ENCODE results near the gene SLC30A2. TPM values are rescaled to one million over a fixed set of nuclear protein-coding genes. Genes with fewer than 3 reads are reported as not detected.

SLC30A2 gene
- total RNA-seq, 4 donors from 2014 or later = 0.13 to 1.8 (median 0.42) TPM

GRCh38 chr1:26043765-26044164, 2.2 kb downstream of the SLC30A2 start:
- DNase-seq (ENCODE audit: low spot score in 2 of 2) = no peak
- TF ChIP-seq CTCF (IDR thresholded peaks at IDR 0.05) = no peak
- no peak for TF ChIP-seq POLR2A (IDR thresholded peaks at IDR 0.05)
- WGBS, 2 donors = 85 to 98% methylated on average over 2 of the region's 2 CpGs
- intact Hi-C loops (cut with DNase I; ENCODE audit: low total_unique reads) = loop anchor here (10.0 kb wide), 1 partner anchor 211 kb away; no protein-coding TSS in a partner anchor
- H3K4me3 ChIP-seq (ENCODE audit: low read depth, poor library complexity, severe bottlenecking) = no peak overlapping the region

GRCh38 chr1:26041978-26042377, 3.9 kb downstream of the SLC30A2 start:
- intact Hi-C loops (cut with DNase I; ENCODE audit: low total_unique reads) = loop anchor here (10.0 kb wide), 1 partner anchor 213 kb away; no protein-coding TSS in a partner anchor
- 63 to 80% methylated on average over 4 of the region's 4 CpGs for WGBS, 2 donors
- no peak for DNase-seq (ENCODE audit: low spot score in 2 of 2)
- no peak overlapping the region for H3K4me3 ChIP-seq (ENCODE audit: low read depth, poor library complexity, severe bottlenecking)
- TF ChIP-seq CTCF (IDR thresholded peaks at IDR 0.05) (no peak), POLR2A (IDR thresholded peaks at IDR 0.05) (no peak)

GRCh38 chr1:26041401-26041800, 4.5 kb downstream of the SLC30A2 start:
- intact Hi-C loops (cut with DNase I; ENCODE audit: low total_unique reads) = loop anchor here (10.0 kb wide), 1 partner anchor 213 kb away; no protein-coding TSS in a partner anchor
- H3K4me3 ChIP-seq (ENCODE audit: low read depth, poor library complexity, severe bottlenecking) = no peak overlapping the region
- TF ChIP-seq POLR2A (IDR thresholded peaks at IDR 0.05) = no peak
- no peak for DNase-seq (ENCODE audit: low spot score in 2 of 2)
- 50 to 68% methylated on average over 7 of the region's 7 CpGs for WGBS, 2 donors

GRCh38 chr1:26038904-26039303, 7.0 kb downstream of the SLC30A2 start:
- TF ChIP-seq POLR2A (IDR thresholded peaks at IDR 0.05) = no peak
- TF ChIP-seq CTCF (IDR thresholded peaks at IDR 0.05) = no peak
- intact Hi-C loops (cut with DNase I; ENCODE audit: low total_unique reads) = loop anchor here (10.0 kb wide), 1 partner anchor 56 kb away; no protein-coding TSS in a partner anchor
- H3K4me3 ChIP-seq (ENCODE audit: low read depth, poor library complexity, severe bottlenecking) = no peak overlapping the region
- DNase-seq (ENCODE audit: low spot score in 2 of 2) = no peak
- WGBS, 2 donors = 78 to 91% methylated on average over 4 to 6 of the region's 6 CpGs

GRCh38 chr1:26038477-26038876, 7.4 kb downstream of the SLC30A2 start:
- TF ChIP-seq POLR2A (IDR thresholded peaks at IDR 0.05) (no peak), CTCF (IDR thresholded peaks at IDR 0.05) (no peak)
- no peak for DNase-seq (ENCODE audit: low spot score in 2 of 2)
- H3K4me3 ChIP-seq (ENCODE audit: low read depth, poor library complexity, severe bottlenecking) = no peak overlapping the region
- intact Hi-C loops (cut with DNase I; ENCODE audit: low total_unique reads) = loop anchor here (10.0 kb wide), 1 partner anchor 56 kb away; no protein-coding TSS in a partner anchor
- WGBS, 2 donors = 82 to 84% methylated on average over 6 of the region's 6 CpGs

- no peak for DNase-seq (ENCODE audit: low spot score in 2 of 2)
- no peak overlapping the region for H3K4me3 ChIP-seq (ENCODE audit: low read depth, poor library complexity, severe bottlenecking)
- no peak for TF ChIP-seq CTCF (IDR thresholded peaks at IDR 0.05)
- no peak for TF ChIP-seq POLR2A (IDR thresholded peaks at IDR 0.05)
- intact Hi-C loops (cut with DNase I; ENCODE audit: low total_unique reads) = loop anchor here (10.0 kb wide), 1 partner anchor 57 kb away; no protein-coding TSS in a partner anchor
- WGBS, 2 donors = 84 to 88% methylated on average over 6 of the region's 6 CpGs
These were observed 8.0 kb downstream of the SLC30A2 start for GRCh38 chr1:26037904-26038303.
